B cell (primary cell): ENCODE data around the gene CTDSPL2. TPM values are rescaled to one million over a fixed set of nuclear protein-coding genes. Genes with fewer than 3 reads are reported as not detected.
"Not testable (repeated sequence)": the region's sequence is repeated elsewhere in the genome, so short reads cannot be mapped to it uniquely, and the experiment has no call there.

Source experiments
- ATAC-seq: fragments of 200-7000 bp; cut with Tn5 transposase; one replicate; pipeline ENCODE4 v1.10.0; 2021; ENCODE audit warnings: low read depth, mild to moderate bottlenecking, moderate number of reproducible peaks, moderate library complexity
- CTCF ChIA-PET: fragments of 350-600 bp; sonication (Branson Sonifier 250); formaldehyde crosslinking; loops from one replicate; lab custom pipeline; 2021; ENCODE audit warnings: antibody characterized with exemption, inconsistent platforms; lab: Charles Lee
- POLR2A ChIA-PET: fragments of 350-600 bp; sonication (Branson Sonifier 250); formaldehyde crosslinking; loops from one replicate; lab custom pipeline; 2021; ENCODE audit warnings: antibody characterized with exemption; lab: Charles Lee
- DNase-seq: peaks from one replicate; pipeline ENCODE4 v3.0.0; 2013
- H2AFZ ChIP-seq: 2 replicates; pipeline ENCODE4 v1.6.1; 2012; ENCODE audit warnings: mild to moderate bottlenecking, low read depth, low read length; ENCODE audit not compliant: insufficient read depth, poor library complexity, severe bottlenecking
- H3K27ac ChIP-seq, 2 donors: 1 replicate in 1 of 2; 2 replicates in 1 of 2; pipeline ENCODE4 v1.5.1; 2012 to 2013; ENCODE audit warnings: low read length in 2 of 2, mild to moderate bottlenecking in 2 of 2, moderate library complexity in 1 of 2
- H3K27me3 ChIP-seq, 4 experiments: fragments of 200-600 bp in 1 of 4; sonication (generic) in 1 of 4; replicated peaks in 1 of 4; 1 replicate in 2 of 4; 2 replicates in 2 of 4; pipeline versions ENCODE4 v1.6.1 to v1.7.0; 2013 to 2016; ENCODE audit warnings: low read length in 3 of 4, mild to moderate bottlenecking in 2 of 4, mixed read lengths in 1 of 4, moderate library complexity in 1 of 4; ENCODE audit not compliant: insufficient read depth in 4 of 4, control insufficient read depth in 3 of 4; ENCODE audit errors: control extremely low read depth in 1 of 4
- H3K36me3 ChIP-seq, 2 experiments: replicated peaks in 1 of 2; 1 replicate in 1 of 2; 2 replicates in 1 of 2; pipeline versions ENCODE4 v1.6.1 to v1.7.1; 2013; ENCODE audit warnings: low read length in 1 of 2; ENCODE audit not compliant: insufficient read depth in 2 of 2, control insufficient read depth in 1 of 2; ENCODE audit errors: control extremely low read depth in 1 of 2, extremely low read depth in 1 of 2
- H3K4me1 ChIP-seq, 2 donors: fragments of 200-600 bp in 1 of 2; sonication (generic) in 1 of 2; 1 replicate in 1 of 2; 2 replicates in 1 of 2; pipeline versions ENCODE4 v1.5.1 to v1.6.1; 2013 to 2017; ENCODE audit warnings: low read length in 2 of 2; ENCODE audit not compliant: control insufficient read depth in 2 of 2, insufficient read depth in 2 of 2
- H3K4me2 ChIP-seq: replicated peaks from 2 replicates; pipeline ENCODE3; 2012; ENCODE audit warnings: mild to moderate bottlenecking, low read depth, low read length; ENCODE audit not compliant: poor library complexity, severe bottlenecking
- H3K4me3 ChIP-seq, 5 experiments: fragments of 200-600 bp in 1 of 5; sonication (generic) in 1 of 5; 1 replicate in 3 of 5; 2 replicates in 2 of 5; pipeline versions ENCODE4 v1.5.1 to v1.7.0; 2011 to 2016; ENCODE audit warnings: low read length in 4 of 5, mild to moderate bottlenecking in 4 of 5, low read depth in 2 of 5, control low read depth in 1 of 5, moderate library complexity in 1 of 5; ENCODE audit not compliant: insufficient read depth in 1 of 5; ENCODE audit errors: control extremely low read depth in 1 of 5, extremely low read depth in 1 of 5
- H3K79me2 ChIP-seq: fragments of 200-600 bp; sonication (generic); one replicate; pipeline ENCODE4 v1.6.0; 2016; ENCODE audit warnings: low read length; ENCODE audit not compliant: control insufficient read depth, insufficient read depth
- H3K9ac ChIP-seq: fragments of 200-600 bp; sonication (generic); 2 replicates; pipeline ENCODE4 v1.6.1; 2017; ENCODE audit warnings: mild to moderate bottlenecking, low read length, moderate library complexity
- H3K9me3 ChIP-seq, 3 donors: one replicate each; pipeline versions ENCODE4 v1.6.1 to v1.7.1; 2013; ENCODE audit warnings: low read length in 2 of 3; ENCODE audit not compliant: control insufficient read depth in 2 of 3, insufficient read depth in 1 of 3; ENCODE audit errors: control extremely low read depth in 1 of 3
- H4K20me1 ChIP-seq: 2 replicates; pipeline ENCODE4 v1.6.0; 2012; ENCODE audit warnings: mild to moderate bottlenecking, low read length; ENCODE audit not compliant: insufficient read depth, control insufficient read depth, poor library complexity, severe bottlenecking
- H3K27ac Mint-ChIP-seq: one replicate; pipeline ENCODE4 v1.8.0; 2021; ENCODE audit warnings: mixed read lengths
- H3K27me3 Mint-ChIP-seq: one replicate; pipeline ENCODE4 v1.8.0; 2021; ENCODE audit warnings: mixed read lengths
- H3K4me1 Mint-ChIP-seq: one replicate; pipeline ENCODE4 v1.8.0; 2021; ENCODE audit warnings: mixed read lengths
- H3K4me3 Mint-ChIP-seq: one replicate; pipeline ENCODE4 v1.8.0; 2021; ENCODE audit warnings: mixed read lengths
- H3K9me3 Mint-ChIP-seq: one replicate; pipeline ENCODE4 v1.8.0; 2022; ENCODE audit warnings: mixed read lengths; ENCODE audit not compliant: insufficient read depth
- CTCF ChIP-seq: fragments of 200-600 bp; IDR thresholded peaks from one replicate; pipeline ENCODE4 v1.8.0; 2022; ENCODE audit warnings: antibody characterized with exemption, mild to moderate bottlenecking
- WGBS: methylation state at CpG from one replicate; pipeline ENCODE4 v1.1.5; 2013; ENCODE audit warnings: missing lambda C conversion rate; ENCODE audit not compliant: insufficient coverage; 5-methylcytosine and 5-hydroxymethylcytosine counted together
- intact Hi-C: fragments of 100-400 bp; cut with micrococcal nuclease; formaldehyde crosslinking; loops from one replicate; pipeline ENCODE4 v1.10.0; 2022
- polyA plus RNA-seq: library from polyadenylated mRNA; depleted of rRNA; stranded (reverse); fragments of >200 nt; gene quantifications from 2 replicates; pipeline ENCODE4 v1.2.3, GENCODE V29; 2012
- total RNA-seq, 2 donors: library from RNA; stranded (reverse); fragments of 120-200 nt in 1 of 2; gene quantifications; 1 replicate in 1 of 2; 2 replicates in 1 of 2; pipeline versions ENCODE4 v1.2.3 to v1.2.4, GENCODE V29; 2013 to 2022

Gene CTDSPL2
- total and polyA plus RNA-seq, 2 donors (not counting 1 experiment from before 2014, with no cell fraction given): 17.8 to 84.1 TPM

- Mint-ChIP-seq H3K4me1 (peaks cover 57% of the 10 kb centered on the region), H3K27ac (no peak overlapping the region)
- POLR2A ChIA-PET: interaction anchor here (0.7 kb wide), 1 partner anchor 254 kb away, joined by 7 read pairs; the partner anchor contains the start of gene GOLM2
These were observed 115.2 kb downstream of the CTDSPL2 start for GRCh38 chr15:44542596-44542995.

GRCh38 chr15:44544745-44545144 is 117.3 kb downstream of the CTDSPL2 start:
- peaks cover 46% of the 10 kb centered on the region for H3K4me1 Mint-ChIP-seq
- POLR2A ChIA-PET, H3K9me3 ChIP-seq, H3K9ac ChIP-seq, H3K4me3 ChIP-seq, H3K27ac Mint-ChIP-seq, DNase-seq, H3K4me3 Mint-ChIP-seq, H3K27ac ChIP-seq, H2AFZ ChIP-seq, ATAC-seq, H3K9me3 Mint-ChIP-seq, H3K4me1 ChIP-seq, H3K27me3 ChIP-seq, H3K4me2 ChIP-seq, H3K27me3 Mint-ChIP-seq, intact Hi-C loops: not testable (repeated sequence)
- 100% methylated on average over 1 of the region's 5 CpGs for WGBS
- CTCF ChIA-PET: interaction anchor here (0.6 kb wide), 2 partner anchors 34 to 153 kb away, joined by 3 read pairs; no protein-coding TSS in a partner anchor
- H4K20me1 ChIP-seq: peaks cover 57% of the 10 kb centered on the region
- H3K79me2 ChIP-seq: peaks cover 86% of the 10 kb centered on the region
- H3K36me3 ChIP-seq: peaks cover 0 to 31% of the 10 kb centered on the region in 2 experiments

More at GRCh38 chr15:44542596-44542995, 115.2 kb downstream of the CTDSPL2 start:
- no peak overlapping the region for H2AFZ ChIP-seq
- no peak overlapping the region for H3K27ac ChIP-seq
- H3K4me3 ChIP-seq: no peak overlapping the region
- H3K27me3 ChIP-seq: no peaks in the 10 kb centered on the region
- TF ChIP-seq CTCF: no peak
- Mint-ChIP-seq H3K27me3 (no peaks in the 10 kb centered on the region), H3K9me3 (no peaks in the 10 kb centered on the region), H3K4me3 (no peak overlapping the region)
- peaks cover 96% of the 10 kb centered on the region for H3K79me2 ChIP-seq
- peaks cover 46% of the 10 kb centered on the region for H4K20me1 ChIP-seq
- peaks cover 0 to 21% of the 10 kb centered on the region in 2 experiments for H3K36me3 ChIP-seq
- H3K4me1 ChIP-seq: peaks cover 12 to 14% of the 10 kb centered on the region in 2 donors
- DNase-seq (no peak), ATAC-seq (no peak)
- CTCF ChIA-PET: interaction anchor here (0.6 to 1.4 kb wide), 5 partner anchors 9 to 46 kb away, joined by 3 to 4 read pairs (median 3); no protein-coding TSS in a partner anchor
- H3K9me3 ChIP-seq: no peaks in the 10 kb centered on the region
- no peak overlapping the region for H3K4me2 ChIP-seq
- H3K9ac ChIP-seq: no peak overlapping the region
- intact Hi-C loops: no loop called here
